Smooth muscle cell (in vitro differentiated cells): ENCODE results near the gene FAM47E. TPM values are rescaled to one million over a fixed set of nuclear protein-coding genes. Genes with fewer than 3 reads are reported as not detected.

Experiments
- DNase-seq: peaks from one replicate; lab custom pipeline; 2025; ENCODE audit not compliant: unreplicated experiment; lab: John Stamatoyannopoulos, UW
- H2AFZ ChIP-seq: fragments of 200-600 bp; sonication (generic); 2 replicates; pipeline ENCODE4 v1.6.0; 2016; ENCODE audit warnings: antibody characterized with exemption, low read depth, mild to moderate bottlenecking
- H3F3A ChIP-seq: fragments of 200-600 bp; sonication (generic); 2 replicates; pipeline ENCODE4 v1.6.0; 2017; ENCODE audit warnings: antibody characterized with exemption, low read depth
- H3K27ac ChIP-seq: fragments of 200-600 bp; sonication (generic); 2 replicates; pipeline ENCODE4 v1.5.1; 2016; ENCODE audit warnings: low read depth, mild to moderate bottlenecking
- H3K27me3 ChIP-seq: fragments of 200-600 bp; sonication (generic); 2 replicates; pipeline ENCODE4 v1.6.1; 2016; ENCODE audit warnings: low read depth, mild to moderate bottlenecking
- H3K36me3 ChIP-seq: fragments of 200-600 bp; sonication (generic); 2 replicates; pipeline ENCODE4 v1.5.1; 2016; ENCODE audit warnings: low read depth
- H3K4me1 ChIP-seq: fragments of 200-600 bp; sonication (generic); 2 replicates; pipeline ENCODE4 v1.5.1; 2016; ENCODE audit warnings: low read depth
- H3K4me2 ChIP-seq: fragments of 200-600 bp; sonication (generic); 2 replicates; pipeline ENCODE4 v1.6.0; 2016; ENCODE audit warnings: mild to moderate bottlenecking
- H3K4me3 ChIP-seq: fragments of 200-600 bp; sonication (generic); 2 replicates; pipeline ENCODE4 v1.5.1; 2016; ENCODE audit warnings: mild to moderate bottlenecking
- H3K79me2 ChIP-seq: fragments of 200-600 bp; sonication (generic); 2 replicates; pipeline ENCODE4 v1.6.0; 2016; ENCODE audit warnings: low read depth, mild to moderate bottlenecking
- H3K9ac ChIP-seq: fragments of 200-600 bp; sonication (generic); 2 replicates; pipeline ENCODE4 v1.6.0; 2016; ENCODE audit warnings: low read depth
- H3K9me3 ChIP-seq: fragments of 200-600 bp; sonication (generic); replicated peaks from 2 replicates; pipeline ENCODE4 v1.5.1; 2016; ENCODE audit warnings: low read depth
- H4K20me1 ChIP-seq: fragments of 200-600 bp; sonication (generic); 2 replicates; pipeline ENCODE4 v1.6.0; 2016; ENCODE audit warnings: low read depth
- WGBS: methylation state at CpG from one replicate; pipeline ENCODE4 v1.1.7; 2016; ENCODE audit warnings: low lambda C conversion rate; 5-methylcytosine and 5-hydroxymethylcytosine counted together
- polyA plus RNA-seq: library from polyadenylated mRNA; unstranded; fragments of >200 nt; fragmentation: Nextera tagmentation; extraction: Ambion mirVana; gene quantifications from 2 replicates; pipeline ENCODE4 v1.2.1, GENCODE V29; 2016
- total RNA-seq: library from RNA; depleted of rRNA; stranded (reverse); fragments of >200 nt; gene quantifications from 2 replicates; pipeline ENCODE4 v1.2.3, GENCODE V29; 2014
- TF ChIP-seq, protein P1 (sequence below): fragments of 200-600 bp; sonication (generic); IDR thresholded peaks from 2 replicates; pipeline ENCODE4 v1.5.1; 2017; ENCODE audit warnings: borderline replicate concordance, mild to moderate bottlenecking, antibody characterized with exemption; ENCODE audit not compliant: insufficient read depth, poor library complexity, severe bottlenecking

Gene FAM47E
- total and polyA plus RNA-seq, 2 experiments from 2014 or later = 0.63 to 0.73 TPM

DNA sequence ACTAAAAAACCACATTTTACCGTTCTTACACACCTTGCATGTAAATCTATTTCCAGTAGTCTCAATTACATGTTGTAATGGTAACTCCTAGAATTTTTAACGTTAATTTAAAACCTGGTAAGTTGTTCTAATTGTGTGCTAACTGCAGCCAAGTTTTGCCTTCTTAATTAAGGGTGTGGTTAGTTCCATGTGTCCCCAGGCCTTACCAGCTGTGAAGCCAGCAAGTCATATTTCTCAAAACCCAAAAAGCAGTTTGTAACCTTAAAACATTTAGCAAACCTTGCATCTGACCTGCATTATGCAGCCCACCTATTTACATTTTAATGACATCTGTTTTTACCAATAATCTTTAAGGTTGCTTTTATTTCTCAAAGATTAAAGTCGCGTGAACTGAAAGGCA lies 18.4 kb upstream of the FAM47E start:
- Histone ChIP-seq H3K9me3 (no peaks in the 10 kb centered on the region), H3K4me1 (no peaks in the 10 kb centered on the region), H3K79me2 (no peaks in the 10 kb centered on the region), H3K4me2 (peak overlapping the region; percentile 70), H2AFZ (peak overlapping the region; percentile 77), H3K4me3 (no peak overlapping the region), H3F3A (no peaks in the 10 kb centered on the region), H3K9ac (no peak overlapping the region), H3K27me3 (no peaks in the 10 kb centered on the region), H3K27ac (peak overlapping the region; percentile 48), H4K20me1 (no peaks in the 10 kb centered on the region), H3K36me3 (no peaks in the 10 kb centered on the region)
- TF ChIP-seq, protein P1, sequence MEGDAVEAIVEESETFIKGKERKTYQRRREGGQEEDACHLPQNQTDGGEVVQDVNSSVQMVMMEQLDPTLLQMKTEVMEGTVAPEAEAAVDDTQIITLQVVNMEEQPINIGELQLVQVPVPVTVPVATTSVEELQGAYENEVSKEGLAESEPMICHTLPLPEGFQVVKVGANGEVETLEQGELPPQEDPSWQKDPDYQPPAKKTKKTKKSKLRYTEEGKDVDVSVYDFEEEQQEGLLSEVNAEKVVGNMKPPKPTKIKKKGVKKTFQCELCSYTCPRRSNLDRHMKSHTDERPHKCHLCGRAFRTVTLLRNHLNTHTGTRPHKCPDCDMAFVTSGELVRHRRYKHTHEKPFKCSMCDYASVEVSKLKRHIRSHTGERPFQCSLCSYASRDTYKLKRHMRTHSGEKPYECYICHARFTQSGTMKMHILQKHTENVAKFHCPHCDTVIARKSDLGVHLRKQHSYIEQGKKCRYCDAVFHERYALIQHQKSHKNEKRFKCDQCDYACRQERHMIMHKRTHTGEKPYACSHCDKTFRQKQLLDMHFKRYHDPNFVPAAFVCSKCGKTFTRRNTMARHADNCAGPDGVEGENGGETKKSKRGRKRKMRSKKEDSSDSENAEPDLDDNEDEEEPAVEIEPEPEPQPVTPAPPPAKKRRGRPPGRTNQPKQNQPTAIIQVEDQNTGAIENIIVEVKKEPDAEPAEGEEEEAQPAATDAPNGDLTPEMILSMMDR = no peak
- DNase-seq = no peak
- 65% methylated on average over 4 of the region's 4 CpGs for WGBS

DNA sequence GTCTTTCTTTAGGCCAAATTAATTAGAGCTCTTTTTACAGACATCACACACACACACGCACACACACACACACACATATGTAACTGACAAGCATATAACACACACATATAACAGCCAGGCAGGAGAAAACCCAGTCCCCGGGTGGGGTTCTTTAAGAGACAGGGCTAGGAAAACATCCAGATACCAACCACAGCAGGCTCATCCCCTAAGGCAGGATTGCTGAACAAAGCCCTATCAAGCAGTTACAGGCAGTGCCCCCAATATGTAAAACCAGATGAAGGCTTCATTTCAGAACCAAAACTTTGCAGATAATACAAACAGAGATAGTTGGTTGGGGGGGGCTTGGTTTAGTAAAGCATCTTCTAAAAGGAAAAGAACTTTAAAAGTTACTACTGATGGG lies 18.0 kb upstream of the FAM47E start:
- Histone ChIP-seq H3K27ac (peak overlapping the region; percentile 48), H2AFZ (peak overlapping the region; percentile 77), H3F3A (no peaks in the 10 kb centered on the region), H3K4me1 (no peaks in the 10 kb centered on the region), H3K9me3 (no peaks in the 10 kb centered on the region), H4K20me1 (no peaks in the 10 kb centered on the region), H3K79me2 (no peaks in the 10 kb centered on the region), H3K9ac (no peak overlapping the region), H3K4me3 (peak overlapping the region; percentile 13), H3K27me3 (no peaks in the 10 kb centered on the region), H3K4me2 (peak overlapping the region; percentile 70), H3K36me3 (no peaks in the 10 kb centered on the region)
- 30% methylated on average over 2 of the region's 2 CpGs for WGBS
- no peak for DNase-seq
- TF ChIP-seq, protein P1 = no peak

DNA sequence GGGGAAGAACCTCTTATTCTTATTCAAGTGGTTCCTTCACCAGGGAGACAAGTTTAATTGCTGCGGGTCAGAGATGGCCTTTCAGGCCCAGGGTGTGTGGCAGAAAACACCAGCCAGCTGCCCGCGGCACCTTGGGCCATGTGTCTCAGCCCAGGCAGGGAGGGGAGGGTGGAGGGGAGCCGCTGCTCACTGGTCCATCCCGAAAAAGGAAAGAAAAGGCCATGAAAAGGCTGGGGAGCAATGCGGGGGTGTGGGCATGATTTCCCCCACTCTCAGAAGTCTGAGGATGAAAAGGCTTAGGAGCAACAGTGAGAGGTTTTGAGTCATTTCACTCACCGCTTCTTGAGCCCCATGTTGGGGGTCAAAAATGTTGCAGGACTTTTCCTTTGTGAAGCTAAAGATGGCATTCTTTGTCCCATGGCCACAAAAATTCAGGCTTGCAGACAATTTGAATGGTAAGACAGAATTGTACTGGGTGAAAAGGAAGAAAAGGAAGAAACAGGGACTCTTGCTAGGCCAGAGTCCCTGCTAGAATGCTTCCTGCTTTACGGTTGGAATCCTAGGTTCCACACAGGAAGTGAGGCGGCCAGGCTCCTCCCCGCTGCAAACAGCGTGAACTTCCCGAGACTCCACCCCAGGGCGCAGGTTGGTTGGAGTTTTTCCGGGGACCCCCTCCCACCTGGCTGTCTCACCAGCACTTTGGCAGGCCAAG lies 17.4 kb upstream of the FAM47E start:
- no peaks in the 10 kb centered on the region for H4K20me1 ChIP-seq
- TF ChIP-seq, protein P1 = no peak
- 63% methylated on average over 13 of the region's 14 CpGs for WGBS
- H3K9me3 ChIP-seq = no peaks in the 10 kb centered on the region
- no peaks in the 10 kb centered on the region for H3K4me1 ChIP-seq
- peak overlapping the region; percentile 77 for H2AFZ ChIP-seq
- peak overlapping the region; percentile 13 for H3K4me3 ChIP-seq
- no peaks in the 10 kb centered on the region for H3K79me2 ChIP-seq
- no peak overlapping the region for H3K9ac ChIP-seq
- H3K27ac ChIP-seq = peak overlapping the region; percentile 48
- DNase-seq = no peak
- H3K4me2 ChIP-seq = peak overlapping the region; percentile 70
- no peaks in the 10 kb centered on the region for H3K27me3 ChIP-seq
- no peaks in the 10 kb centered on the region for H3F3A ChIP-seq
- H3K36me3 ChIP-seq = no peaks in the 10 kb centered on the region

DNA sequence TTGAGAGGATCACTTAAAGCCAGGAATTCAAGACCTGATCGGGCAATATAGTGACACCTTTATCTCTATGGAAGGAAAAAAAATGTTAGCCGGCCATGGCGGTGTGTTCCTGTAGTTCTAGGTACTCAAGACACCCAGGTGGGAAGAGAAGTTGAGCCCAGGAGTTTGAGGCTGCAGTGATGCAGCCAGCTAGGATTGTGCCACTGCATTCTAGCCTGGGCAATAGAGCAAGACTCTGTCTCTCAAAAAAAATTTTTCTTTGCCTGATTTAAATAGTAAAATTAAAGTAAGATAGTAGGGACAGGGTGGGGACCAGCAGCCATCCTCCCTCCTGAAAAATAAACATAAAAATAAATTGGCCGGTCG lies 16.9 kb upstream of the FAM47E start:
- TF ChIP-seq, protein P1 = no peak
- Histone ChIP-seq H3F3A (no peaks in the 10 kb centered on the region), H3K27me3 (no peaks in the 10 kb centered on the region), H4K20me1 (no peaks in the 10 kb centered on the region), H3K4me1 (no peaks in the 10 kb centered on the region), H2AFZ (no peak overlapping the region), H3K4me2 (no peak overlapping the region), H3K79me2 (no peaks in the 10 kb centered on the region), H3K4me3 (no peak overlapping the region), H3K36me3 (no peaks in the 10 kb centered on the region), H3K9me3 (no peaks in the 10 kb centered on the region), H3K27ac (no peak overlapping the region), H3K9ac (no peak overlapping the region)
- 97% methylated on average over 5 of the region's 5 CpGs for WGBS
- no peak for DNase-seq
